ENCODE data around the gene NEMF. TPM values are rescaled to one million over a fixed set of nuclear protein-coding genes. Genes with fewer than 3 reads are reported as not detected.

NEMF gene
- polyA plus RNA-seq, 1 experiment: 48.6 TPM

GRCh38 chr14:49868720-49869114, 16.1 kb upstream of the NEMF start:
- H3K27ac ChIP-seq (ENCODE audit: low read depth, low read length): no peak overlapping the region
- no peaks in the 10 kb centered on the region for H3K27me3 ChIP-seq (ENCODE audit: control insufficient read depth, insufficient read depth, low read length)
- no peak for TF ChIP-seq CTCF (IDR thresholded peaks at IDR 0.05; ENCODE audit: low read depth, low read length)
- peaks cover 4% of the 10 kb centered on the region; the same call in 1 of the 2 replicates for H3K9me3 ChIP-seq (ENCODE audit: control insufficient read depth, insufficient read depth, low read length)
- ChIA-PET CTCF (interaction anchor here (1.6 to 2.3 kb wide), 4 partner anchors 15 to 236 kb away, joined by 4 to 11 read pairs (median 6); partner anchors contain the start of gene NEMF), POLR2A (no interaction called here)
- H3K4me3 ChIP-seq (ENCODE audit: low read depth, low read length): peak overlapping the region; percentile 77
- DNase-seq (ENCODE audit: low read depth, low spot score): no peak

GRCh38 chr14:49867831-49868719, 15.5 kb upstream of the NEMF start:
- Histone ChIP-seq H3K4me3 (ENCODE audit: low read depth, low read length) (peak overlapping the region; percentile 77), H3K9me3 (ENCODE audit: control insufficient read depth, insufficient read depth, low read length) (peaks cover 4% of the 10 kb centered on the region; the same call in 1 of the 2 replicates), H3K27me3 (ENCODE audit: control insufficient read depth, insufficient read depth, low read length) (no peaks in the 10 kb centered on the region), H3K27ac (ENCODE audit: low read depth, low read length) (peak overlapping the region; percentile 73)
- ChIA-PET CTCF (interaction anchor here (1.4 to 2.3 kb wide), 4 partner anchors 15 to 245 kb away, joined by 4 to 11 read pairs (median 6); partner anchors contain the start of gene NEMF), POLR2A (interaction anchor here (0.5 to 1.2 kb wide), 3 partner anchors 24 to 444 kb away, joined by 4 to 11 read pairs (median 6); partner anchors contain the start of genes DMAC2L and L2HGDH)
- DNase-seq (ENCODE audit: low read depth, low spot score): peak; percentile 62
- TF ChIP-seq CTCF (IDR thresholded peaks at IDR 0.05; ENCODE audit: low read depth, low read length): no peak

GRCh38 chr14:49865431-49865859, 12.9 kb upstream of the NEMF start:
- Histone ChIP-seq H3K27me3 (ENCODE audit: control insufficient read depth, insufficient read depth, low read length) (no peaks in the 10 kb centered on the region), H3K9me3 (ENCODE audit: control insufficient read depth, insufficient read depth, low read length) (peaks cover 4% of the 10 kb centered on the region; the same call in 1 of the 2 replicates), H3K4me3 (ENCODE audit: low read depth, low read length) (no peak overlapping the region), H3K27ac (ENCODE audit: low read depth, low read length) (no peak overlapping the region)
- POLR2A ChIA-PET: interaction anchor here (0.7 kb wide), 1 partner anchor 138 kb away, joined by 4 read pairs; no protein-coding TSS in a partner anchor
- no peak for DNase-seq (ENCODE audit: low read depth, low spot score)
- CTCF ChIA-PET: interaction anchor here (0.5 to 6.6 kb wide), 56 partner anchors 10 to 395 kb away, joined by 3 to 256 read pairs (median 4); partner anchors contain the start of genes ARF6, NEMF and VCPKMT
- peak; percentile 97 for TF ChIP-seq CTCF (IDR thresholded peaks at IDR 0.05; ENCODE audit: low read depth, low read length)

GRCh38 chr14:49863487-49864281, 11.1 kb upstream of the NEMF start:
- Histone ChIP-seq H3K4me3 (ENCODE audit: low read depth, low read length) (peak overlapping the region; percentile 72), H3K27me3 (ENCODE audit: control insufficient read depth, insufficient read depth, low read length) (no peaks in the 10 kb centered on the region), H3K27ac (ENCODE audit: low read depth, low read length) (peak overlapping the region; percentile 100), H3K9me3 (ENCODE audit: control insufficient read depth, insufficient read depth, low read length) (peaks cover 4% of the 10 kb centered on the region; the same call in 1 of the 2 replicates)
- DNase-seq (ENCODE audit: low read depth, low spot score): no peak
- ChIA-PET CTCF (interaction anchor here (0.6 to 6.6 kb wide), 13 partner anchors 9 to 369 kb away, joined by 3 to 256 read pairs (median 5); partner anchors contain the start of genes NEMF and VCPKMT), POLR2A (interaction anchor here (0.7 to 2.5 kb wide), 5 partner anchors 11 to 253 kb away, joined by 3 to 28 read pairs (median 6); partner anchors contain the start of genes NEMF and VCPKMT)
- TF ChIP-seq CTCF (IDR thresholded peaks at IDR 0.05; ENCODE audit: low read depth, low read length): no peak
